PC-3 (cell line): ENCODE results near the gene SPATA19. TPM values are rescaled to one million over a fixed set of nuclear protein-coding genes. Genes with fewer than 3 reads are reported as not detected.

Experiments used
- ATAC-seq: fragments of 200-7000 bp; cut with Tn5 transposase; 2 replicates; pipeline ENCODE4 v1.9.1; 2020; ENCODE audit warnings: mild to moderate bottlenecking, moderate library complexity
- Bru-seq: library from RNA; stranded (reverse); fragments of 400-500 nt; gene quantifications from one replicate; lab custom pipeline; 2021; lab: Mats Ljungman, UMichigan
- BruChase-seq, 2 experiments: library from RNA; stranded (reverse); fragments of 400-500 nt; gene quantifications; one replicate each; lab custom pipeline; 2021; lab: Mats Ljungman, UMichigan
- BruUV-seq: library from RNA; stranded (reverse); fragments of 400-500 nt; replicated peaks from 2 replicates; lab custom pipeline; 2021; lab: Mats Ljungman, UMichigan
- CTCF ChIA-PET: fragments of 300-600 bp; sonication (Branson Sonifier 250); formaldehyde crosslinking; loops from one replicate; lab custom pipeline; 2022; ENCODE audit warnings: antibody characterized with exemption; lab: Charles Lee
- POLR2A ChIA-PET: fragments of 300-600 bp; sonication (Branson Sonifier 250); formaldehyde crosslinking; loops from one replicate; lab custom pipeline; 2022; ENCODE audit warnings: antibody characterized with exemption; ENCODE audit not compliant: unreplicated experiment; lab: Charles Lee
- DNase-seq: peaks from one replicate; pipeline ENCODE4 v3.0.0-alpha.2; 2015
- H2AFZ ChIP-seq: fragments of 300-600 bp; sonication (generic); 2 replicates; pipeline ENCODE4 v1.6.0; 2016; ENCODE audit warnings: antibody characterized with exemption, low read length
- H3F3A ChIP-seq: fragments of 300-600 bp; sonication (generic); one replicate; pipeline ENCODE4 v1.6.0; 2017; ENCODE audit warnings: antibody characterized with exemption, low read length, control low read depth, mild to moderate bottlenecking; ENCODE audit not compliant: unreplicated experiment
- H3K27ac ChIP-seq: fragments of 300-600 bp; sonication (generic); 2 replicates; pipeline ENCODE4 v1.5.1; 2016; ENCODE audit warnings: mild to moderate bottlenecking, low read length
- H3K27me3 ChIP-seq: fragments of 300-600 bp; sonication (generic); 2 replicates; pipeline ENCODE4 v1.6.1; 2016; ENCODE audit warnings: low read length, mixed read lengths
- H3K36me3 ChIP-seq: fragments of 300-600 bp; sonication (generic); 2 replicates; pipeline ENCODE4 v1.6.1; 2016; ENCODE audit warnings: low read depth, mixed run types, low read length, mixed read lengths
- H3K4me1 ChIP-seq: fragments of 300-600 bp; sonication (generic); 2 replicates; pipeline ENCODE4 v1.5.1; 2016; ENCODE audit warnings: low read length; ENCODE audit not compliant: insufficient read depth
- H3K4me2 ChIP-seq: fragments of 300-600 bp; sonication (generic); 2 replicates; pipeline ENCODE4 v1.6.0; 2016; ENCODE audit warnings: low read length
- H3K4me3 ChIP-seq: fragments of 300-600 bp; sonication (generic); 2 replicates; pipeline ENCODE4 v1.5.1; 2016; ENCODE audit warnings: mild to moderate bottlenecking, low read length, mixed read lengths
- H3K79me2 ChIP-seq: fragments of 300-600 bp; sonication (generic); 2 replicates; pipeline ENCODE4 v1.6.1; 2017; ENCODE audit warnings: low read length, mixed read lengths
- H3K9ac ChIP-seq: fragments of 300-600 bp; sonication (generic); 2 replicates; pipeline ENCODE4 v1.6.0; 2016; ENCODE audit warnings: mild to moderate bottlenecking, low read length
- H3K9me2 ChIP-seq: fragments of 300-600 bp; sonication (generic); replicated peaks from 2 replicates; pipeline ENCODE4 v1.6.1; 2016; ENCODE audit warnings: mixed run types, low read length, mixed read lengths
- H3K9me3 ChIP-seq: fragments of 300-600 bp; sonication (generic); 2 replicates; pipeline ENCODE4 v1.6.1; 2016; ENCODE audit warnings: low read length, mixed read lengths
- H4K20me1 ChIP-seq: fragments of 300-600 bp; sonication (generic); 2 replicates; pipeline ENCODE4 v1.6.1; 2016; ENCODE audit warnings: low read length, mixed read lengths
- CTCF ChIP-seq: fragments of 300-600 bp; sonication (generic); conservative IDR thresholded peaks from 2 replicates; pipeline ENCODE4 v1.5.1; 2017; ENCODE audit warnings: antibody characterized with exemption, low read depth, mild to moderate bottlenecking, low read length
- EZH2 ChIP-seq: fragments of 300-600 bp; sonication (generic); IDR thresholded peaks from one replicate; pipeline ENCODE4 v1.6.1; 2017; ENCODE audit warnings: antibody characterized with exemption, mild to moderate bottlenecking, low read length; ENCODE audit not compliant: unreplicated experiment
- EZH2phosphoT487 ChIP-seq: fragments of 300-600 bp; sonication (generic); IDR thresholded peaks from 2 replicates; pipeline ENCODE4 v1.6.1; 2018; ENCODE audit warnings: mild to moderate bottlenecking, antibody characterized with exemption, low read length, borderline replicate concordance
- intact Hi-C: fragments of 100-400 bp; cut with micrococcal nuclease; formaldehyde crosslinking; loops from 2 replicates; pipeline ENCODE4 v1.9.0; 2023
- long read RNA-seq: library from polyadenylated mRNA; unstranded; transcript quantifications from one replicate; pipeline ENCODE4 v2.0.0, GENCODE V29; 2021; ENCODE audit not compliant: unreplicated experiment
- total RNA-seq: library from RNA; depleted of rRNA; stranded (reverse); fragments of >200 nt; gene quantifications from 2 replicates; pipeline ENCODE4 v1.2.3, GENCODE V29; 2014; rRNA removed

SPATA19 gene
- total RNA-seq, result not detected in 2 replicates
- Bru-seq, nascent RNA, result not detected
- not detected for BruChase-seq, experiment 1, labeled RNA remaining after a 6-hour chase
- not detected for BruChase-seq, experiment 2, labeled RNA remaining after a 2-hour chase
- long read RNA-seq, result 0 reads

GRCh38 chr11:133845413-133845812, at the start of gene SPATA19:
SPATA19 (minus strand) TSS chr11:133845513; CDS start chr11:133845446, 67 bp downstream.
- Histone ChIP-seq H3K9ac (no peak within 1 kb of the TSS), H3K4me1 (no peaks in the 10 kb centered on the region), H3F3A (no peaks in the 10 kb centered on the region), H3K27me3 (0 out of 2 replicates have a peak, but pooled peaks cover 7% of the 10 kb centered on the region), H3K27ac (no peak within 1 kb of the TSS), H2AFZ (no peak within 1 kb of the TSS), H3K36me3 (no peaks in the 10 kb centered on the region), H3K4me2 (no peak within 1 kb of the TSS), H3K4me3 (no peak within 1 kb of the TSS), H3K79me2 (no peaks in the 10 kb centered on the region), H4K20me1 (no peaks in the 10 kb centered on the region), H3K9me2 (no peaks in the 10 kb centered on the region), H3K9me3 (no peaks in the 10 kb centered on the region)
- BruUV-seq, result no TSS peak
- CTCF ChIA-PET, result no interaction called here
- intact Hi-C loops, result no loop called here
- TF ChIP-seq EZH2 (no peak), CTCF (no peak), EZH2phosphoT487 (no peak)
- DNase-seq (no peak), ATAC-seq (no peak)
- POLR2A ChIA-PET, result no interaction called here

- Histone ChIP-seq H3K79me2 (no peaks in the 10 kb centered on the region), H3K9me2 (no peaks in the 10 kb centered on the region), H3K4me2 (no peak overlapping the region), H3F3A (no peaks in the 10 kb centered on the region), H3K27me3 (peaks cover 20% of the 10 kb centered on the region), H3K36me3 (no peaks in the 10 kb centered on the region), H4K20me1 (no peaks in the 10 kb centered on the region), H2AFZ (no peak overlapping the region), H3K4me1 (no peaks in the 10 kb centered on the region), H3K4me3 (no peak overlapping the region), H3K9me3 (no peaks in the 10 kb centered on the region), H3K9ac (no peak overlapping the region), H3K27ac (no peak overlapping the region)
- ChIA-PET CTCF (no interaction called here), POLR2A (no interaction called here)
- DNase-seq (no peak), ATAC-seq (no peak)
- TF ChIP-seq EZH2, result no peak
- TF ChIP-seq EZH2phosphoT487, result no peak
- TF ChIP-seq CTCF, result no peak
- intact Hi-C loops, result no loop called here
- no TSS peak for BruUV-seq
Observed at GRCh38 chr11:133895061-133895479, 49.8 kb upstream of the SPATA19 start.

- intact Hi-C loops, result no loop called here
- POLR2A ChIA-PET, result no interaction called here
- Histone ChIP-seq H2AFZ (no peak overlapping the region), H4K20me1 (no peaks in the 10 kb centered on the region), H3K79me2 (no peaks in the 10 kb centered on the region), H3K36me3 (no peaks in the 10 kb centered on the region), H3K27ac (no peak overlapping the region), H3K4me2 (no peak overlapping the region), H3K9ac (no peak overlapping the region), H3K4me3 (no peak overlapping the region), H3K4me1 (no peaks in the 10 kb centered on the region), H3F3A (no peaks in the 10 kb centered on the region), H3K27me3 (peaks cover 20% of the 10 kb centered on the region), H3K9me2 (no peaks in the 10 kb centered on the region), H3K9me3 (peaks cover 11% of the 10 kb centered on the region; the same call in 1 of the 2 replicates)
- ATAC-seq (no peak), DNase-seq (no peak)
- no peak for TF ChIP-seq EZH2
- TF ChIP-seq EZH2phosphoT487, result no peak
- TF ChIP-seq CTCF, result no peak
- BruUV-seq, result no TSS peak
- CTCF ChIA-PET, result no interaction called here
Observed at GRCh38 chr11:133893381-133893780, 48.1 kb upstream of the SPATA19 start.
